ENCODE results near the gene XYLT1.

XYLT1 gene

GRCh38 chr16:17382949-17383863, 87.6 kb downstream of the XYLT1 start:
- peak; percentile 52 for FAIRE-seq
- TF ChIP-seq PAX5 (IDR thresholded peaks at IDR 0.05; ENCODE audit: insufficient read depth, low read length, severe bottlenecking) (no peak), POU2F2 (IDR thresholded peaks at IDR 0.05; ENCODE audit: low read depth, low read length) (no peak), POLR2AphosphoS5 (IDR thresholded peaks at IDR 0.05; ENCODE audit: low read depth, low read length) (no peak), POLR2A (IDR thresholded peaks at IDR 0.05; ENCODE audit: low read depth, low read length) (no peak), TAF1 (IDR thresholded peaks at IDR 0.05; ENCODE audit: low read depth, low read length) (no peak), SPI1 (IDR thresholded peaks at IDR 0.05; ENCODE audit: low read depth, low read length) (no peak)
- no peak for DNase-seq (ENCODE audit: insufficient read length, low spot score)

DNA sequence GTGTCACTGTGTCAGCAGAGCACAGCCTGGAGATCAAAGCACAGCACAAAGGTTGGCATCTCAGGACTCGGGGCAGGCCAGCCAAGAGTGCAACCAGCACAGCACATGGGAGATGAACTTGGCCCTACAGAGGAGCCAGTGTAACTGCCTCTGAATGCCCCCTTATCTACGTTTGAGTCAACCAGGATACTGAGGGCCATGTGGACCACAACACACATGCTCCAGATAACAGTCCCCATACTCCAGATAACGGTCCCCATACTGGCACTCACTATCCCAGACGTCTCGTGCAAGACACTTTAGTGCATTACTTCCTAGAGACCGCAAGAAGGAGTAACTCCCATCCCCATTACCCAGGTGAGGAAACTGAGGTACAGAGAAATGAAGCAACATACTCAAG, 88.2 kb downstream of the XYLT1 start:
- no peak for TF ChIP-seq POLR2A (IDR thresholded peaks at IDR 0.05; ENCODE audit: low read depth, low read length)
- TF ChIP-seq PAX5 (IDR thresholded peaks at IDR 0.05; ENCODE audit: insufficient read depth, low read length, severe bottlenecking), result no peak
- no peak for TF ChIP-seq POLR2AphosphoS5 (IDR thresholded peaks at IDR 0.05; ENCODE audit: low read depth, low read length)
- no peak for TF ChIP-seq POU2F2 (IDR thresholded peaks at IDR 0.05; ENCODE audit: low read depth, low read length)
- TF ChIP-seq TAF1 (IDR thresholded peaks at IDR 0.05; ENCODE audit: low read depth, low read length), result no peak
- no peak for TF ChIP-seq SPI1 (IDR thresholded peaks at IDR 0.05; ENCODE audit: low read depth, low read length)
- DNase-seq (ENCODE audit: insufficient read length, low spot score) (no peak), FAIRE-seq (peak; percentile 47)

DNA sequence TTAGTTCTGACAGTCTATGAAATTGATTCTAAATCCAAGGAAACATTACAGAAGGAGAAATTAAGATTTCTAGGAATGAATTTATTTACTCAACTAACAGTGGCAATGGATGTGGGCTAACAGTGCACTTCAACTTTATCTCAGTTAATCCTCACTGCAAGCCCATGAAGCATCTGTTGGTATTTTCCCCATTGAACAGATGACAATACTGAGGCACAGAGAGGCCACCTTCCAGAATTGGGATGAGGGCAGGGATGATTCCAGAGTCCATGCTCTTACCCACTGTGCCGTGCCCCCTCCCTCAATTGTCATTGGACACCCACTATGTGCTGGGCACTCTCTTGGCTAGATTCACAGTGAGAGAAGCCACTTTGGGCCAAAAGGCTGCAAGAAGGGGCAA, 89.0 kb downstream of the XYLT1 start:
- DNase-seq (ENCODE audit: insufficient read length, low spot score), result no peak
- no peak for FAIRE-seq
- no peak for TF ChIP-seq POLR2AphosphoS5 (IDR thresholded peaks at IDR 0.05; ENCODE audit: low read depth, low read length)
- no peak for TF ChIP-seq POLR2A (IDR thresholded peaks at IDR 0.05; ENCODE audit: low read depth, low read length)
- no peak for TF ChIP-seq TAF1 (IDR thresholded peaks at IDR 0.05; ENCODE audit: low read depth, low read length)
- no peak for TF ChIP-seq POU2F2 (IDR thresholded peaks at IDR 0.05; ENCODE audit: low read depth, low read length)
- TF ChIP-seq SPI1 (IDR thresholded peaks at IDR 0.05; ENCODE audit: low read depth, low read length), result no peak
- no peak for TF ChIP-seq PAX5 (IDR thresholded peaks at IDR 0.05; ENCODE audit: insufficient read depth, low read length, severe bottlenecking)

GRCh38 chr16:17380613-17381012, 90.1 kb downstream of the XYLT1 start:
- DNase-seq (ENCODE audit: insufficient read length, low spot score) (no peak), FAIRE-seq (peak; percentile 45)
- TF ChIP-seq POLR2AphosphoS5 (IDR thresholded peaks at IDR 0.05; ENCODE audit: low read depth, low read length), result no peak
- TF ChIP-seq TAF1 (IDR thresholded peaks at IDR 0.05; ENCODE audit: low read depth, low read length), result no peak
- TF ChIP-seq SPI1 (IDR thresholded peaks at IDR 0.05; ENCODE audit: low read depth, low read length), result no peak
- no peak for TF ChIP-seq POLR2A (IDR thresholded peaks at IDR 0.05; ENCODE audit: low read depth, low read length)
- no peak for TF ChIP-seq POU2F2 (IDR thresholded peaks at IDR 0.05; ENCODE audit: low read depth, low read length)
- TF ChIP-seq PAX5 (IDR thresholded peaks at IDR 0.05; ENCODE audit: insufficient read depth, low read length, severe bottlenecking), result no peak

DNA sequence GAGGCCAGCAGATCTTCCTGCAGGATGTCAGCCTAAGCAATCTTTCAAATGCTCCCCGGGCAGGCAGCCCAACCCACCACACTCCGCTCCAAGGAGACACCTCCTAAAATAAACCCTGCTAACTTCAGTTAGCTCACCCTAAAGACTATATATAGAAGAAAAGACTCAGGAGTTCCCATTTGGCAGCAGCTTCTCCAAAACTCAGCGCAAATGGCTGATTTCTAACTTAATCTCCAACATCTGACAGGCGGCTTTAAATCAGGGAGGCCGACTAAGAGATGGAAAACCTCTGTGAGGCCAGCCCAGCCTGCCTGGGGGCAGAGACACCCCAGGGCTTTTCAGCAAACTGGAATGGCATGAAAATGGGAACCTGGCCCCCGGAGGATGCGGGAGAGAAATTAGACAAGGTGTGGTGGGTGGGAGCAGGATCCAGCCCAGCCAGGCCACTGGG, 91.6 kb downstream of the XYLT1 start:
- FAIRE-seq (no peak), DNase-seq (ENCODE audit: insufficient read length, low spot score) (no peak)
- no peak for TF ChIP-seq TAF1 (IDR thresholded peaks at IDR 0.05; ENCODE audit: low read depth, low read length)
- TF ChIP-seq POU2F2 (IDR thresholded peaks at IDR 0.05; ENCODE audit: low read depth, low read length), result no peak
- TF ChIP-seq POLR2A (IDR thresholded peaks at IDR 0.05; ENCODE audit: low read depth, low read length), result no peak

DNA sequence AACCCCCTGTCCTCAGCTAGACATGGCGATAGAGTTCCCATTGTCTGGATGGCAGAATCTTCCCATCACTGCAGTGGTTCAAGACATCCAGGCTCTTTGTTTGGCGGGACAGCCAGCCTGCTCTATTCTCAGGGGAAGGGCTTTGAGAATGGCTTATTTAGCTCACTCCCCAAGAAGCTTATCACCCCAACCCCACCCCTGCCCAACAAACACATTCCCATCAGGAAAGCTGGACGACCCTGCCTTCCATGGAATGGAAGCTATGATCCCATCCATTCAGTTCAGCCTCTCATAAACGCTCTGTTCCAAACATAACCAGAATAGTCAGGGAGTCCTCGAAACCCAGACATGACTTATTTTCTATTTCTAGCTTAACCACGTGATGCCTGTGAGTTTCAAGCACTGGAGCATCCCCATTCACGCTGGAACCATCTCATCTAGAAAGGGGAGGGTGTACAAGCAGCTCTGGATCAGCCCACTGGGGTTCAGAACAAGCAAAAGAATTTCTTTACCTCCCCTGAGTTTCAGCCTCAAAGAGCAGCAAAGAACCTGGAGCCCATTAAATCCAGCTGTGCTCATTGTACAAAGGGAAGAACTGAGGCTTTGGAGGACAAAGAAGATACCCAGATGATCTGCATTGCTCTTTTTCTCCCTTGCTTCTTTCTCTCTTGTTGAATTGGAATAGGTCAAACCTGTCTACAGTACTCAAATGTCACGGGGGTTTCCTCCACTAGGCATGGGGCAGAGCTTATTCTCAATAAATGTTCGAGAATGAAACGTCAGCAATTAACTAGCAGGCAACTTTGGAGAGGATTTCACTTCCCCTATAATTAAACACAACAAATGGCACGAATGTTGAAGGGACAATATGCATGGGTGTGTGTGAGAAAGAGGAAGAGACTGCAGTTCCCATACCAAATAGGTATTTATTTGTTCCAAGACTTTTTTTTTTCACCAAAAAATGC, 93.1 kb downstream of the XYLT1 start:
- TF ChIP-seq POLR2A (IDR thresholded peaks at IDR 0.05; ENCODE audit: low read depth, low read length) (0 out of 2 replicates have a peak, but pooled peaks have one; percentile 38), PAX5 (IDR thresholded peaks at IDR 0.05; ENCODE audit: insufficient read depth, low read length, severe bottlenecking) (no peak), SPI1 (IDR thresholded peaks at IDR 0.05; ENCODE audit: low read depth, low read length) (peak; percentile 96), TAF1 (IDR thresholded peaks at IDR 0.05; ENCODE audit: low read depth, low read length) (no peak; the same call in 1 of the 2 replicates), POU2F2 (IDR thresholded peaks at IDR 0.05; ENCODE audit: low read depth, low read length) (peak; percentile 76), POLR2AphosphoS5 (IDR thresholded peaks at IDR 0.05; ENCODE audit: low read depth, low read length) (no peak)
- DNase-seq (ENCODE audit: insufficient read length, low spot score) (peak; percentile 27), FAIRE-seq (peak; percentile 89)

DNA sequence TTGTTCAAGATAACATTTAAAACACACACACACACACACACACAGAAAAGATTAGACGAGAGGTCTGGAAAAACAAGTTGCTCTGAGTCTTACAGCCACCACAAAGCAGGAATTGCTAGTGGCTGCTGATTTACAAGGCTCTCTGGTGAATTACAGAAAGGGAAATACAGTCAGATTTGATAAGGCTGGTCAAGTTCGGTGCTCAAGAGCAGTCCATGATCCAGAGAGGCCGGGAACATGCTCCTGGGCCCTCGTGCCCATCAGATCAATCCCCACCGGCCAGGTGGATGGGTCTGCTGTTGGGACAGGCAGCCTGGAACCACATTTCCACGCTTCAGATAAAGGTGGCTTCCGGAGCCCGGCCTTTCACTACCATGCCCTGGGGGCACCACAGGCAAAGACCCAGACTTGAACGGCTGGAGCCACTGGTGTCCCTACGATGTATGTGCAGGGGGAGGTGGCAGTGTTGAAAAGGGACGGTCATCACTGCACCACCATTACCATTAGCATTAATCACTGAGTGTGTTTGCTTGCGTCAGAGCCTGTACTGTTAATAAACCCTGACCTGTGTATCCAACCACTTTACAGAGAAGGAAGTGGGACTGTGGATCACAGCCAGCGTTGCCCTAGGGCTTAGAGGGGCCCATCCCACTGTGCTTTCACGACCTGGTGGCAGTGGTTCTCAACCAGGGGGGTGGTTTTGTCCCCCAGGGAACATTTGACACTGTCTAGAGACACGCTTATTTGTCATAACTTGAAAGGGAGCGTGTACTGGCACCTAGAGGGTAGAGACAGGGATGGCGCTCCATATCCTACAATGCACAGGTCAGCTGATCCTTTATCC, 95.1 kb downstream of the XYLT1 start:
- peak; percentile 54 for FAIRE-seq
- TF ChIP-seq TAF1 (IDR thresholded peaks at IDR 0.05; ENCODE audit: low read depth, low read length), result no peak
- peak; percentile 72 for TF ChIP-seq SPI1 (IDR thresholded peaks at IDR 0.05; ENCODE audit: low read depth, low read length)
- TF ChIP-seq POLR2AphosphoS5 (IDR thresholded peaks at IDR 0.05; ENCODE audit: low read depth, low read length), result no peak
- TF ChIP-seq POU2F2 (IDR thresholded peaks at IDR 0.05; ENCODE audit: low read depth, low read length), result no peak
- no peak for DNase-seq (ENCODE audit: insufficient read length, low spot score)

DNA sequence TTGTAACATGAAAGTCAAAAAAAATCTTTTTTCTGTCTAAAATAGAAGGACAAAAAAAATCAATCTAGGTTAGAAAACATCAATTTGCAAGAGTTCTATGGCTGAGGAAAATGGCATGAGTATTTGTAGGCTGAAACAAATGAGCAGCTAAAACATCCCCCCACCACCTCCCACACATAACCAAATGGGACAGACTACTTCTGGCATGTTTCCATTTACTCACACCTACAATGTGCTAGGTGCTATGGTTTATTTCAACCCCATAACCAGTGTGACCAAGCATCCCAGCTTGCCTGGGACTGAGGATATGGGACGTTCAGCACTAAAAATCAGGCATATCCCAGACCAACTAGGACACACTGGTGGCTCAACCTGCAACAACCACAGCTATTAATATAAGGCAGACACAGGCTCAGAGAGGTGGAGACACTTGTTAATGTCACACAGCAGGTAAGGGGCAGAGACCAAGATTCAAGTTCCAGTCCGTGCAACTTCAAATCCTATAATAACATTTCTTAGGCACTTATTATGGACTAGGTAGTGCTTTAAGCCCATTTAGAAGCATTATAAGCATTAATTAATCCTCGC, 96.0 kb downstream of the XYLT1 start:
- FAIRE-seq (peak; percentile 82), DNase-seq (ENCODE audit: insufficient read length, low spot score) (no peak)
- TF ChIP-seq POLR2A (IDR thresholded peaks at IDR 0.05; ENCODE audit: low read depth, low read length), result no peak
- peak; percentile 79 for TF ChIP-seq POU2F2 (IDR thresholded peaks at IDR 0.05; ENCODE audit: low read depth, low read length)
- TF ChIP-seq PAX5 (IDR thresholded peaks at IDR 0.05; ENCODE audit: insufficient read depth, low read length, severe bottlenecking), result no peak
- no peak for TF ChIP-seq SPI1 (IDR thresholded peaks at IDR 0.05; ENCODE audit: low read depth, low read length)
